HG03457 (cell line): ENCODE results near the gene PBX1.
"Not testable (repeated sequence)": the region's sequence is repeated elsewhere in the genome, so short reads cannot be mapped to it uniquely, and the experiment has no call there.

ENCODE experiments used
- ATAC-seq: cut with Tn5 transposase; IDR thresholded peaks from one replicate; pipeline ENCODE4 v1.9.1; 2021; ENCODE audit warnings: moderate number of reproducible peaks; ENCODE audit not compliant: unreplicated experiment

The PBX1 gene

DNA sequence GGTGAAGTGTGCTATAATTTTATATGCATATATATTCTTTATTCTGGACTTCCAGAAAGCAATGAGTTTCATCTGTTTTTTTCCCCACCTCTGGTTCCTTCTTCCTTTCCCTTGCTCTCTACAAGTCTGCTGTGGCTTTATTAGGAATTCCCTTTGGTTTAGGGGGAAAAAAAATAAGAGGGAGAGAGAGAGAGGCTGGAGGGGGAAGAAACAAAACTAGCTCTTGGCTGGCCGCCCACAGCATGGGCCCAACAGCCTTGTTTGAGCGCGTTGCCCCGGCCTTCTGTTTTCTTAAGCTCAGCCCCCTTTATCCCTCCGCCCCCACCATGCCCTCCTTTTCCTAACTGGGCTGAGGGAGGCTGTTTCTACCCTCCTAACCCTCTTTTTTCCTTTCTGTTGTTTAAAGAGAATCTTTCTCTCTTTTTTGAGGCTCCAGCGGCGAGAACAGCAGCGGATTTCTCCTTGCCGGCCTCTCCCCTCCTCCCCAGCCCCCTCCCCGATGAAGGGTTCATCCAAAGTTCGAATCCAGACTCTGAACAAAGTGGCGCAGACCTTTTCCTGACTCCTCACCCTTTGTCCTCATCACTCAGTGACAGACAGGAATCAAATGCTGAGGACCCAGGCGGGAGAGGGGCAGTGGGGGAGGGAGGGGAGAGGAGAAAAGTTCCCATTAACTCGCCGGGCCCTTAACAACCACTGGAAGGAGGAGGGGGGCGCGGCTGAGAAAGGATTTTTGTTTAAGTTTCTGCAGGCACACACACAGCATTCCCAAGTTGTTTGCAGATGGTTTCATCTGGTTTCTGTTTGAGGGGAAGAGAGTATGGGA, 29.7 kb downstream of the PBX1 start:
- no peak for ATAC-seq

DNA sequence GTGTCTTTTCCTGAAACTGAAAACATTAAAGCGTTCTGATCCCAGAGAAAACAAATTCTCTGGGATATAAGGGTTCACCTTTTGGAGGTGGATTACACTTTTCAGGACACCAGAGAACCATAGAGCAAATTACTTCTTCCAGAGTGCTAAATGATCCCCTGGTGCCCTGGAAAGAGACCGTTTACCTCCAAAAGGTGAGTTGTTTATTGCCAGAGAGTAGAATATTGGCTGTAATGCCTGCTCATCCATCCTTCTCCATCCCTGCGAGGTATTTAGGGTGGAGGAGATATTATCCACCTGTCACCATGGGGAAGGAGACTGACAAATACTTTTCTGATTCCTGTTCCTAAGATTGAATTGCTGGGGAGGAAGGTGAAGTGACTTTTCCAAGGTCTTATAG, 30.4 kb downstream of the PBX1 start:
- ATAC-seq = no peak

DNA sequence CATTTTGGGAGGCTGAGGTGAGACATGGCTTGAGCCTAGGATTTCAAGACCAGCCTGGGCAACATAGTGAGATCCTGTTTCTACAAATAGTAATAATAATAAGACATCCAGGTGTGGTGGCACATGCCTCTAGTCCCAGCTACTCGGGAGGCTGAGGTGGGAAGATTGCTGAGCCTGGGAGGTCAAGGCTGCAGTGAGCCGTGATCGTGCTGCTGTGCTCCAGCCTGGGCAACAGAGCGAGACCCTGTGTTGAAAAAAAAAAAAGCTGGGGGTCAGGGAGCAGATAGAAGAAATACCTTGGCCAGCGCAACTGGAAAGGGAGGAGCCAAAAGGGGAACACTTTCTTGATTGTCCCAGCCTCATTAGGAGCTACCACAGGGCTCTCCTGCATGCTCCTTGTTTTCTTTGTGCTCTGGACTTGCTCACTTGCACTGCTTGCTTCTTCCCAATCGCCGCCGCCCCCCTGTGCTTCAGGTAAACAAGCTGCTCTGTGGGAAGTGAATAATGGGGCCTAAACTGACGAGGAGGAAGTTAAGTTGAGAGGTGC, 31.1 kb downstream of the PBX1 start:
- no peak for ATAC-seq

DNA sequence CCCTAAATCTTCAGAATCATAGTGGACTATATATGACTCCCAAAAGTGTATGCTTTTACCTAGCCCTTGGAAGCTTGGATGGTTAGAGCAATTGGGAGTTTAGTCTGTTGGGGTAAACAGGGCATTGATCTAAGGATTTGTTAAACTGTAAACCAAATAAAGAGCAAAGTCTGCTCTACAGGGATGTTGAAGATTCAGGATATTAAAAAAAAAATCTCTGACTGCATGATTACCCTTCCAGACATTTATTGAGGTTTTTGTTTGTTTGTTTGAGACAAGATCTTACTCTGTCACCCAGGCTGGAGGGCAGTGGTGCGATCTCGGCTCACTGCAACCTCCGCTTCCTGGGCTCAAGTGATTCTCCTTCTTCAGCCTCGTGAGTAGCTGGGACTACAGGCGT, 31.6 kb downstream of the PBX1 start:
- ATAC-seq = no peak

DNA sequence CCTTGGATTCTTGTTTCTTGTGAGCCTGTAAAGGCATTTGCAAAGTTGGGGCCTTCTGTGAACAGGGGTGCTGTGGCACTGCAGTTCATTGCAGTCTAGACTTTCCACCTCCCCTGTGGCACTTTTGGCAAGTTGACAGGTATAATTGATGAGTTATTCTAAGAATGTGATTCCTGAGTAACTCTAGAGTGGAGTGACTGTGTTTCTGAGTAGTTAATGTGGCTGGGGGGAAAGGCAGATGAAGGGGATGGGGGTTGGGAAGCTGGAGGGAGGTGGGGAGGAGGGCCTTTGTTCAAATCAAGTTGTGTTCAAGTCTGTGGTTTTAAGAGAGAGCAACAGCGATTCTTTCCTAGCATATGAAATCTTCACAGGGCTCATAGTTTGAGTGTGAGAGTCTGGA, 32.9 kb downstream of the PBX1 start:
- ATAC-seq = no peak

DNA sequence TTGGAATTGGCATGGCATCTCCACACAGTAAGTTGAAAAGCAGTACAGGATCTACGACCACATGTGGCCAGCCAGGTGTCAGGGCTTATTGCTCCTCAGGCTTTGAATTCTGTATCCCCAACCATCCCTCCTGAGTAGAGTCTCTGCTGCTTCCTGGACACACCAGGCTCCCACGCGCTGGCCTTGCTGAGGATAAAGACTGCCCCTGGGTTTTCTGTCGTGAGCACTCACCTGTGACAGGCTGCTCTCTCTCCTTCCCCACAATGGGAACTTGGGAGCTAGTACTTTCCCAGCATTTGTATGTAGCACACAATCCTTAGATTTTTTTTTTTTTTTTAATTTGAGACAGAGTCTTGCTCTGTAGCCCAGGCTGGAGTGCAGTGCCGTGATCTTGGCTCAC, 33.6 kb downstream of the PBX1 start:
- ATAC-seq = no peak

DNA sequence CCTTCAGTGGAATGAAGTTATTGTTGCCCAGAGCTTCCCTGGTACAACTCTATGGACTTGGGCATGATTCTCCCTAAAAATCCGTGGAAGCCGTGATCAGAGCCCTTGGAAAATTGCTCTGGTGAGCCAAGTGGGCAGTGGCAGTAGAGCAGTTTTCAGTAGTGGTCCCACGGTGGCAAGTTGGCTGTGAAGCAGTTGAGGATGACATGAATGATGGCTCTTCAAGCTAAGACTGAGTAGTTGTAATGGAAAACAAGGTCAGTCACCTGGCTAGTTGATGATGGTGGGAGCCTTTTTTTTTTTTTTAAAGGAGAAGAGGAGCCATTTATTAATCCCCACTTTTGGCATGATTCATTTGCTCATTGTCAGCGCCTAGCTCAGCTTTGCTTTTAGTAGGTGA, 36.2 kb downstream of the PBX1 start:
- no peak for ATAC-seq

DNA sequence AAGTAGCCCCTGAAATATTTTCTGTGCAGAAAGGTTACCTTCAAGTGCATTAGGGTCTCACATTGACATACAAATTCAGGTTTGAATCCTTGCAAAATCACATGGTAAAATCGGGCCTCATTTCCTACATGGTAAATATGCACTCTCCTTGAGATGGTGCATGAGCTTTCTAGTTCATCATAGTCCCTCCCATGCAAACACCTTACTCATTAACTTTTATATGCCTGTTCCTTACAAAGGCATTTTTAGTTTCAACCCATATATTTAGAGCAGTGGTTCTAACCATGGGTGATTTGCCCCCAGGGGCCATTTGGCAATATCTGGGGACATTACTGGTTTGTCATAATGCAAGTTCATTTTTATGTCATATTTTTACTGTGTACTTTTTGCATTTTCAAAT, 37.2 kb downstream of the PBX1 start:
- no peak for ATAC-seq

DNA sequence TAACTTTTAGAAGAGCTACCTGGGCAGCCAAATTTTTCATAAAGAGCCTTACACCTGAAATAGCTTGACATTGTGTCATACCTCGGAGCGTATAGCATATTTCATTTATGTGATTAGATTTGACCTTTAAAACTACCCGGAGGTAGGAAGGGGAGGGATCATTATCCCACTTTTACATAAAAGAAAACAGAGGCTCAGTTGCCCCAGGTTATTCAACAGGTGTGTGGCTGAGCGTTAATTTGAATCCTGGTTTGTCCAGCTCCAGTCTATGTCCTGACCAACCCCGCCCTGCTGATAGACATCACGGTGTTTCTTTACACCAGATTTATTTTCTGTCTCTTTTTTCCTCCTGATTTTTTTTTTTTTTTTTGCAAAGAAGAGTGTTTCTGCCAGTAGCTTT, 39.7 kb downstream of the PBX1 start:
- no peak for ATAC-seq

DNA sequence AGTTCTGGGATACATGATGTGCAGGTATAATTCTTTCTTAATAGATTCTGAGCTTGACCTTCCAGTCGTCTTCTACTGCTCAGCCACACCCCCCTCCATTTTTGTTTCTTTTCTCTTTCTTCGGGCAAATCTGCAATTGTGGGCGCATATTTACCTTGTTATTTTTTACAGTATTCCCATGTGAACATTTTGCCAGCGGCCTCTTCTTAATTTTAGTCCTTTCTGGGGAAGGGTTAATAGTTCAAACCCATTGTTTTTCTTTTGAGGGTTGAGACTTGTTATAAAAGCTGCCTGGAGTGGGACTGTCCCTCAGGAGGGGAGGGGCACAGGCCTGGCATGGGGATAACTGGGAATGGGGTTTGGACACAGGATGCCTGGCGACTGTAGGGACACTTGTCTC, 40.3 kb downstream of the PBX1 start:
- no peak for ATAC-seq

DNA sequence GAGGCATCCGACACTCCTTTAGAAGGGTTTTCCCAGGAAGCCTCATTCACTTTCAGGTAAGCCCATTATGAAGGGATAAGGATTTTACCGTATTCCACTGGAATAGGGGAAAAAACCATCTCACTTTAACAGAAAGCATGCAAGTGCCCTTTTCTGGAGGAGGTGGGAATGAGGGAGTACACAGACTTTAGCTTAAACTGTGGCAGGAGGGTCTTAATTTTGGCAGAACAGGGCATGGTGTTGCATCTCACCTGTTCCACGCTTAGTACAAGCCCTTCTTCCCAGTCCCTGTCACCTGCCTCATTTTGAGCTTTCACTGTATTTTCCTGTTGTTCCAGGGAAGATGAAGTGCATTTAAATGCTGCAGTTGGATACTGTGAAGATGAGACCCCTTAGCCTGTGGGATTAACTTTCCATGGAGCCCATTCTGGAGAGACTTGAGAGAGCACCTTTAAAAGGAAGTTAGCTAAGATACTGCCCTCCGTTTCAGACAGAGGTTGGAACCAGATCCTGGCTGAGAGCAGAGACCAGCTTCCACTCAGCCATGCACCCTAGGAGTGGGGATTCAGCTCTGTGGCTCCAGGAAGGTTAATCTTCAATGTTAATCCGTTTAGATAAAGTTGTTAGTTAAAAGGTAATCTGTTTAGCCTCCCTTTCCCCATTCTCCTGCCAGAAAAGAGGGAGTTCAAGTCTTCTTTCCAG, 42.6 kb downstream of the PBX1 start:
- no peak for ATAC-seq

DNA sequence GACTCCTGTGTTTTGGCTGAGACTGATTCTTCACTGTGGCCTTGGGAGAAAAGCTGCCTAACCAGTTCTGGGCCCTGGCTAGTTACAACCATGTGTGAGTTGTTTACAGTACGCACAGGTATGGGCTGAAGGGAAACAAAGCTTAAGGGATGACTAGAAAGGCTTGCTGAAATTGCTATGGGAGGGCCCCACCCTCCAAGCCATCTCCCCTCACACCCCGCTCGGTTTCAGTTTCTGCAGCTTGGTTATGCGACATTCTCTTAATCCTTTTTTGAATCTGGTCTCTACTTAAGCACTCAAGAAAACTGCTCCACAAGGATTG, 43.1 kb downstream of the PBX1 start:
- no peak for ATAC-seq

DNA sequence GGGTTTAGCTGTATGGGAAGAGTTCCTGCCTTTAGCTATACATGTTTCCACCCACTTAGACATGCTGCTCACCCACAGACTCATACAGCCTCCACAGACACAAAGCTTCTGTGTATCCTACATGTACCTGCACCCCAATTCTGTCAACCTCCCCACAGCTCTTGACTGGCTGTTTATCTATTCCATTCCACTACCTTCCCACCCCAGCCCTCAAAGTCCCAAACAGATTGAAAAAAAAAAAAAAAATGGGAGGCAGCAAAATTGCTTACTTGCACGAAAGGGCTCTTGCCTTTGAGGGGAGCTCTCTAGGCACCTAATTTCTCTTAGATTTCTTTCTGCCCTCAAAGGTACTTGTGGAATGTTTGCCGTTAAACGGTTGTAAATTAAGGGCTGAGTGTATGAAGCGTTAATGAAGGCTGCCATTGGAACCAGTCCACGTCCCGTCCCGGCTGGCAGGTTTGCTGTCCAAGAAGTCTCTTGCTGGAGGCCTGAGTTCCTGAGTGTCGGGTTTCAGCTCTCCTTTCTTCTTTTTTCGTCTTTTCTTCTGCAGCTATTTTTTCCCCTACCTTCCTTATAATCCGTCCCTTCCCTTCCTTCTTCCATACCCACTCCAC, 43.6 kb downstream of the PBX1 start:
- no peak for ATAC-seq

DNA sequence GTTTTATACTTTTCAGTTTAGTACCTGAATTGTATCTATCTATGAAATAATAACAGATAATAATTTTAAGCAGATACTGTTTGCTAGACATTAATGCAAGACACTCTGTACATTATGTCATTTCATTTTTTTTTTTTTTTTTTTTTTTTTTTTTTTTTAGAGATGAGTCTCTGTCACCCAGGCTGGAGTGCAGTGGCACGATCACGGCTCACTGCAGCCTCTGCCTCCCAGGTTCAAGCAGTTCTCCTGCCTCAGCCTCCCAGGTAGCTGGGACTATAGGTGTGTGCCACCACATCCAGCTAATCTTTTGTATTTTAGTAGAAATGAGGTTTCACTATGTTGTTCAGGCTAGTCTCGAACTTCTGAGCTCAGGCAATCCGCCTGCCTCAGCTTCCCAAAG, 44.8 kb downstream of the PBX1 start:
- not testable (repeated sequence) for ATAC-seq

DNA sequence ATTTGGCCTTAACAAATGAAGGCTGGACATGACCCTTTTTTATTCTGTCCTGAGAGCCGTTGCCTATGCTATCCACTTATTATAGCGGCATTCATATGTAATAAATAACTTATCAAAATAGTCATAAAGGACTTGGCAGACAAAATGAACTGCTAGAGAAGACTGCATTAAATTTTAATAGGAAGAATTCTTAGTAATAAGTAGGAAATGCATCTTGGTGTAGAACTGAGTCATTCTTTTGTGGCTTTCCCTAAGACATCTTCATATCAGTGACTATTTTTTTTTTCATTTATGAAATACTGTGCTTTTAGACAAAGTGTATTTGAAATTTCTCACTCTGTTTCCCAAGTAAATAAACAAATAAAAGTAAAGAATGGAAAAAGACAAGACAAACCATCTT, 45.6 kb downstream of the PBX1 start:
- no peak for ATAC-seq

DNA sequence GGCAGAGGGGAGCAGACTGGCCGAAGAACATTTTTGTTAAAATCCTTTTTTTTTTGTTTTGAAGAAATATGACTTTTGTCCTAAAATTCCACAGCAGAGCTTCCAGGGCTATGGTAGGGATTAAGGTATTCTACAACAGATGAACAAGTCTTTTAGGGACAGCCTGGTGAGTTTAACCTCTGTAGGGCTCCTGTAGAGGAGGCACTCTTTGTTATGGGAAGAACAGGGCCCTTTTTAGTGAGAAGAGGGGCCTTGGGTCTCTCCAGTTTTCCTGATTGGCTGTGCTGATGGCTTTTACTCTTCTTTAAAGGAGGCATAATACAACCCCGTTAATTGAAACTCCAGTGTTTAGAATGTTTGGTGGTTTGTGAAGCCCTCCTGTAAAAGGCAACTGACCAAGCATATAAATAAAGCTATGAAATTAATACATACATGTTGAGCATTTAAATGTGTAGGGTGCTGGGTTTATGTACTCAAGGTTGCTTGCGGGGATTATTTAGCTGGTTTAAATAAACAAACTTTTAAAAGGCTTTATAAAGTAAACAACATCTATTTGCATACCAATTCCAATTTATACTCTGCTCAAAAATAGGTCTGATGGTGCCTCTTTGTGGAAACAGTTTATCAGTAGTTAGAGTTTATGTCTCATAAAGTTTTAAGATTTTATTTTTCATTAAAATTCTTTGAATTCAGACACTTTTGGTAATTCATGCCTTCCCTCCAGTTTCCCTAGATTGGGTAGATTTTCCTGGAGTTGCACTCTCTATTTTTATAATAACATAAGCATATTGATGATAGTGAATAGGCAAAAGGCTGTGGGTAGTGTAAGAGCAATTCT, 46.5 kb downstream of the PBX1 start:
- no peak for ATAC-seq

DNA sequence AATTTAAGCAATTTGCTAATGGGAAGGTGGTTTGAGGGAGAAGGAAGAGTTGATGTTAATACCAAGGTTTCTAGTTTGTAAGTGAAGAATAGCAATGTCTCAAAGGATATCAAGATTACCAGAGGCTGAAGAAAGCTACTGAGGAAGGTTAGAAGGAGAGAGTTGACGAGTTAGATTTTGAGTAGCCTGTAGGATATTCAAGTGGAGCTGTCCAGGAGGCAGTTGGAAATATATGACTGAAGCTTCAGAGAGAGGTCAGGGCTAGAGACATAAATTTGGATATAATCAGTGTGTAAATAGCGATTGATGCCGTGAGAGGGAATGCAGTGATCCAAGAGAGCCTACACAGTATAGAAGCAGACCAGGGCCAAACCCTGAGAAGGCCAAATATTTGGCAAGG, 48.4 kb downstream of the PBX1 start:
- ATAC-seq = no peak

DNA sequence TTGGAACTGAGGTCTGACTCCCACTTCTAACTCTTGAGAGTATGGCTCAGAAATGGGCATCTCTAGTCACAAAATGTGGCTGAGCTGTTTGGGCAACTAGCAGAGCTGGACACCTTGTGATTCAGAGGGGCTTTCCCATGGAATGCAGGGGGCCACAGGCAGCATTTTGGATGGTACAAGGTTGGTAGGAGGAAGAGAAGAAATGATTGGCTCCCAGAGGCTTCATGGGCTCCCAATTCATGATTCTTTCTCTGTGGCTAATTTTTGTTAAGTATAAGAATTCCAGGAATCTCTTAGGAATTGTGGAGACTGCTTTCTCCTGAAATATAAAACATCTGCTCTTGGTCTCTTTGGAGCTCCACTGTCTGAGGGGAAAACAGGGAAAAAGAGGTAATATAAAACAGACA, 49.7 kb downstream of the PBX1 start:
- ATAC-seq = no peak

DNA sequence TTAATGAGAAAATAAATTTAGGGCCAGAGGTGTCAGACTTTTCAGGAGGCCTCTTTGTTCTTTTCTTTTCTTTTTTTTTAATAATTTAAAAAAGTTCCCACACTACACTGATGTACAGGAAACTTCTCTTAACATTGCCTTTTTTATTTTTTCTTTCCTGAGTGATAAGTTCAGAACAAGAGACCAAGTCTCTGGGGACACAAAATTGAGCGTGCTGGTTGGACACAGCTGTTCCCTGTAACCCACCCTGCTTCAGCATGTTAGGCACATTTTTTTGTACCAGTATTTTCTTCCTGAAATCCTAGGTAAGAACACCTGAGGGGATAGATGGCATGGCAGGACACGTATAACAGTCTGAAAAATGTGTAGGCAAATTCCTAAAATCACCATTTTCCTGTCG, 50.1 kb downstream of the PBX1 start:
- no peak for ATAC-seq

DNA sequence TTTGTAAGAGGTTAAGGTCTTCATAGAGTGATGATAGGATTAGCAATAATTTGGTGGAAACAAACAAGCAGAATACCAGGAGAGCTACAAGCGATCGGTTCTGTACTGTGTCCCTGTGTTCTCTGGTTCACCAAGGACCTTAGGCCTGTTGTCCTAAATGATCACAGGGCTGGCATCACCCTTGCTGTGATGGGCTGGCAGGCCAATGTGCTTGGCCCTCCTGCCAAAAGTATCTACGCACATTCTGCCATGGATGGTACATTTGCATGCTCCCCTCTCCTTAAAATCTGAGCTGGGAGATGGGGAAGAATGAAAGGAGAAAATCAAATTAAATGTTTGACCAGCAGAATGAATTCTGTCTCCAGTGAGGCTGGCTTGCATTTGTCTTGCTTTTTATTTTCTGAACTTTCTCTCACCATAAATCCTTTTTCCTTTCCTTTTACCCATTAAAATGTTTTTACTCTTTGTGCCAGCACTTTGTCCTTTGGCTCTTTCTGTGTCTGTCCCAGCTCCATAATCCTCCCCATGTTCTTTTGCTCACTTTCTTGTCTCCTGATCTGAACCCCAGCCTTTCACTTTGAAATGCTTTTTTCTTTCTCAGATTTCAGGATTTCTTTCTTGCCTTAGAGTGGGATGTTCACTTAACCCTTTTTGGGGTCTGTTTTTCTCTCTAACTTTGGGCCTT, 51.7 kb downstream of the PBX1 start:
- ATAC-seq = no peak
